ENCODE results near the gene BAZ2A. TPM values are rescaled to one million over a fixed set of nuclear protein-coding genes. Genes with fewer than 3 reads are reported as not detected.

BAZ2A gene
- total RNA-seq, 1 experiment from 2014 or later: 131 TPM

DNA sequence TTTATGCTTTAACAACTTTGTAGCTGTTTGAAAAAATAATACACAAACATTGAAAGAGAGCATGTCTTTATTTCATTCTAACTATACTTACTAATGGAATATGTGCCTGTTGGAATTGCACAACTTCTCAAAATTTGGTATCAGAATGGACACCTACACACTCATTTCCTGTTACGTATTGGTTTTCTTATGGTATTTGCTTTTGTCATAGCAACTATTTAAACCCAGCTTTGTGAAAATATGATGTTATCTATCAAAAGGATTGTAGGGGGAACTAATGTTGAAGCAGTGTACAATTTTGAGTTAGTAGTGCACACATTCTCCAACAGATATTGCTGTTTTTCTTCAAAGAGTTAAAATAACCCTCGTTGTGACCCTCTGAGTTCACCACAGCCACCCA lies 55.9 kb downstream of the BAZ2A start:
- intact Hi-C loops (cut with micrococcal nuclease; ENCODE audit: unreplicated experiment): no loop called here
- DNase-seq (ENCODE audit: low read depth, low spot score): no peak

DNA sequence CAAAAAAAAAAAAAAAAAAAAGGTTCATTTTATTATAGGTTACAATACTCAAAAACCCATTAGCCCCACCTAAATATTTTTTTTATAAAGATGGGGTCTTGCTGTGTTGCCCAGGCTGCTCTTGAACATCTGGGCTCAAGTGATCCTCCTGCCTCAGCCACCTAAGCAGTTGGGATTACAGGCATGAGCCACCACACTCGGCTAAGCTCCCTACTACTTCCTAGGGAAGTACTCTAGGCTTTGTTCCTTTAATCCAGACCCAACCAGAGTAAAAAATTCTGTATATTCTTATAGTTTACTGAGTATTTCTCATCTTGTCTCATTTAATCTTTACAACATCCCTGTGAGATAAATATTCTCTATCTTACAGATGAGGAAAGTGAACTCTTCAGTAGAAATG lies 57.8 kb downstream of the BAZ2A start:
- TF ChIP-seq, protein P1, sequence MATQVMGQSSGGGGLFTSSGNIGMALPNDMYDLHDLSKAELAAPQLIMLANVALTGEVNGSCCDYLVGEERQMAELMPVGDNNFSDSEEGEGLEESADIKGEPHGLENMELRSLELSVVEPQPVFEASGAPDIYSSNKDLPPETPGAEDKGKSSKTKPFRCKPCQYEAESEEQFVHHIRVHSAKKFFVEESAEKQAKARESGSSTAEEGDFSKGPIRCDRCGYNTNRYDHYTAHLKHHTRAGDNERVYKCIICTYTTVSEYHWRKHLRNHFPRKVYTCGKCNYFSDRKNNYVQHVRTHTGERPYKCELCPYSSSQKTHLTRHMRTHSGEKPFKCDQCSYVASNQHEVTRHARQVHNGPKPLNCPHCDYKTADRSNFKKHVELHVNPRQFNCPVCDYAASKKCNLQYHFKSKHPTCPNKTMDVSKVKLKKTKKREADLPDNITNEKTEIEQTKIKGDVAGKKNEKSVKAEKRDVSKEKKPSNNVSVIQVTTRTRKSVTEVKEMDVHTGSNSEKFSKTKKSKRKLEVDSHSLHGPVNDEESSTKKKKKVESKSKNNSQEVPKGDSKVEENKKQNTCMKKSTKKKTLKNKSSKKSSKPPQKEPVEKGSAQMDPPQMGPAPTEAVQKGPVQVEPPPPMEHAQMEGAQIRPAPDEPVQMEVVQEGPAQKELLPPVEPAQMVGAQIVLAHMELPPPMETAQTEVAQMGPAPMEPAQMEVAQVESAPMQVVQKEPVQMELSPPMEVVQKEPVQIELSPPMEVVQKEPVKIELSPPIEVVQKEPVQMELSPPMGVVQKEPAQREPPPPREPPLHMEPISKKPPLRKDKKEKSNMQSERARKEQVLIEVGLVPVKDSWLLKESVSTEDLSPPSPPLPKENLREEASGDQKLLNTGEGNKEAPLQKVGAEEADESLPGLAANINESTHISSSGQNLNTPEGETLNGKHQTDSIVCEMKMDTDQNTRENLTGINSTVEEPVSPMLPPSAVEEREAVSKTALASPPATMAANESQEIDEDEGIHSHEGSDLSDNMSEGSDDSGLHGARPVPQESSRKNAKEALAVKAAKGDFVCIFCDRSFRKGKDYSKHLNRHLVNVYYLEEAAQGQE (IDR thresholded peaks at IDR 0.05; ENCODE audit: insufficient read depth in 1 of 2, low read depth in 2 of 2, low read length in 1 of 2): no peak
- no peak for TF ChIP-seq TCF7L2 (IDR thresholded peaks at IDR 0.05; ENCODE audit: low read depth, low read length)
- no peak for TF ChIP-seq SIN3A (IDR thresholded peaks at IDR 0.05; ENCODE audit: borderline replicate concordance, insufficient read depth, low read depth, low read length)
- no peak for TF ChIP-seq POLR2AphosphoS5 (IDR thresholded peaks at IDR 0.05; ENCODE audit: low read depth, low read length)
- TF ChIP-seq, protein P2, sequence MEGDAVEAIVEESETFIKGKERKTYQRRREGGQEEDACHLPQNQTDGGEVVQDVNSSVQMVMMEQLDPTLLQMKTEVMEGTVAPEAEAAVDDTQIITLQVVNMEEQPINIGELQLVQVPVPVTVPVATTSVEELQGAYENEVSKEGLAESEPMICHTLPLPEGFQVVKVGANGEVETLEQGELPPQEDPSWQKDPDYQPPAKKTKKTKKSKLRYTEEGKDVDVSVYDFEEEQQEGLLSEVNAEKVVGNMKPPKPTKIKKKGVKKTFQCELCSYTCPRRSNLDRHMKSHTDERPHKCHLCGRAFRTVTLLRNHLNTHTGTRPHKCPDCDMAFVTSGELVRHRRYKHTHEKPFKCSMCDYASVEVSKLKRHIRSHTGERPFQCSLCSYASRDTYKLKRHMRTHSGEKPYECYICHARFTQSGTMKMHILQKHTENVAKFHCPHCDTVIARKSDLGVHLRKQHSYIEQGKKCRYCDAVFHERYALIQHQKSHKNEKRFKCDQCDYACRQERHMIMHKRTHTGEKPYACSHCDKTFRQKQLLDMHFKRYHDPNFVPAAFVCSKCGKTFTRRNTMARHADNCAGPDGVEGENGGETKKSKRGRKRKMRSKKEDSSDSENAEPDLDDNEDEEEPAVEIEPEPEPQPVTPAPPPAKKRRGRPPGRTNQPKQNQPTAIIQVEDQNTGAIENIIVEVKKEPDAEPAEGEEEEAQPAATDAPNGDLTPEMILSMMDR (IDR thresholded peaks at IDR 0.05): no peak
- POLR2A ChIA-PET: interaction anchor here (0.7 kb wide), 1 partner anchor 57 kb away, joined by 3 read pairs; no protein-coding TSS in a partner anchor

More for the DNA sequence above, 55.9 kb downstream of the BAZ2A start:
- ChIA-PET CTCF (interaction anchor here (0.8 to 1.5 kb wide), 3 partner anchors 13 to 85 kb away, joined by 3 to 7 read pairs (median 6); no protein-coding TSS in a partner anchor), POLR2A (no interaction called here)
- no peaks in the 10 kb centered on the region for H3K36me3 ChIP-seq (ENCODE audit: control insufficient read depth, insufficient read depth, low read length)
- no peak for TF ChIP-seq TCF7L2 (IDR thresholded peaks at IDR 0.05; ENCODE audit: low read depth, low read length)
- TF ChIP-seq POLR2AphosphoS5 (IDR thresholded peaks at IDR 0.05; ENCODE audit: low read depth, low read length): no peak
- TF ChIP-seq, protein P1 (IDR thresholded peaks at IDR 0.05; ENCODE audit: insufficient read depth in 1 of 2, low read depth in 2 of 2, low read length in 1 of 2): no peak
- no peak for TF ChIP-seq SIN3A (IDR thresholded peaks at IDR 0.05; ENCODE audit: borderline replicate concordance, insufficient read depth, low read depth, low read length)
- TF ChIP-seq, protein P2 (IDR thresholded peaks at IDR 0.05): no peak
- no peak overlapping the region for H3K4me3 ChIP-seq (ENCODE audit: low read depth in 2 of 2, low read length in 2 of 2)
- no peaks in the 10 kb centered on the region for H3K4me1 ChIP-seq (ENCODE audit: control insufficient read depth, insufficient read depth, low read length)
- in situ Hi-C loops (cut with HindIII; ENCODE audit: low pct_unique_long_range_greater_than_20kb, low sequenced_read_pairs): loop anchor here (10.0 kb wide), 1 partner anchor 51 kb away; no protein-coding TSS in a partner anchor
- no peaks in the 10 kb centered on the region for H3K9me3 ChIP-seq (ENCODE audit: control insufficient read depth, insufficient read depth, low read depth, low read length)
- ATAC-seq: no peak
- no TSS peak for BruUV-seq (replicated peaks)
- no peaks in the 10 kb centered on the region for H3K27me3 ChIP-seq (ENCODE audit: control insufficient read depth, insufficient read depth, low read length)
- H3K27ac ChIP-seq (ENCODE audit: low read length): no peak overlapping the region

More for the DNA sequence above, 57.8 kb downstream of the BAZ2A start:
- in situ Hi-C loops (cut with HindIII; ENCODE audit: low pct_unique_long_range_greater_than_20kb, low sequenced_read_pairs): loop anchor here (10.0 kb wide), 1 partner anchor 53 kb away; no protein-coding TSS in a partner anchor
- DNase-seq (ENCODE audit: low read depth, low spot score): no peak
- ATAC-seq: no peak
- H3K27me3 ChIP-seq (ENCODE audit: control insufficient read depth, insufficient read depth, low read length): no peaks in the 10 kb centered on the region
- no peak overlapping the region for H3K27ac ChIP-seq (ENCODE audit: low read length)
- no peaks in the 10 kb centered on the region for H3K9me3 ChIP-seq (ENCODE audit: control insufficient read depth, insufficient read depth, low read depth, low read length)
- no peaks in the 10 kb centered on the region for H3K36me3 ChIP-seq (ENCODE audit: control insufficient read depth, insufficient read depth, low read length)
- intact Hi-C loops (cut with micrococcal nuclease; ENCODE audit: unreplicated experiment): loop anchor here (2.0 kb wide), 2 partner anchors 51 to 59 kb away; partner anchors contain the start of gene RBMS2
- H3K4me1 ChIP-seq (ENCODE audit: control insufficient read depth, insufficient read depth, low read length): no peaks in the 10 kb centered on the region
- H3K4me3 ChIP-seq (ENCODE audit: low read depth in 2 of 2, low read length in 2 of 2): no peak overlapping the region
- CTCF ChIA-PET: no interaction called here
- BruUV-seq (replicated peaks): no TSS peak

Measured in Panc1 (cell line).